ENCODE measurements around the gene ADPRS. TPM values are rescaled to one million over a fixed set of nuclear protein-coding genes. Genes with fewer than 3 reads are reported as not detected.

Gene ADPRS
- total and polyA plus RNA-seq, 2 experiments from 2014 or later: 22.6 to 46.6 TPM

DNA sequence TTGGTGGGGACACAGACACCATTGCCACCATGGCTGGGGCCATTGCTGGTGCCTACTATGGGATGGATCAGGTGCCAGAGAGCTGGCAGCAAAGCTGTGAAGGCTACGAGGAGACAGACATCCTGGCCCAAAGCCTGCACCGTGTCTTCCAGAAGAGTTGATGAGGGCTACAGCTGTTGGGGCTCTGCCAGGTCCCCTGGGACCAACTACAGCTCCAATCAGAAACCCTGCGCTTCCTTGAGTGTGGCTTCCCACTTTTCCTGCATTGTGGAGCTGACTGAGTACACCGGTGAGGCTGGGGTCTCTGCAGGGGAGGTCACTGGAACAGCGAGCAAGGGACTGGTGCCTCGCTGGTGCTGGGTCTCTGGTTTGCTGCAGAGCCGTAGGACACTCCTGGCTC lies 4.5 kb downstream of the ADPRS start (continued):
- TF ChIP-seq CTCF (conservative IDR thresholded peaks at IDR 0.05; ENCODE audit: low read depth in 2 of 2) (no peak), ZNF462 (CRISPR knock-in tag; IDR thresholded peaks at IDR 0.05) (no peak), JUNB (IDR thresholded peaks at IDR 0.05; ENCODE audit: unreplicated experiment) (no peak), ZNF331 (CRISPR knock-in tag; IDR thresholded peaks at IDR 0.05; ENCODE audit: low read depth) (no peak), NANOG (IDR thresholded peaks at IDR 0.05; ENCODE audit: borderline replicate concordance) (no peak)

DNA sequence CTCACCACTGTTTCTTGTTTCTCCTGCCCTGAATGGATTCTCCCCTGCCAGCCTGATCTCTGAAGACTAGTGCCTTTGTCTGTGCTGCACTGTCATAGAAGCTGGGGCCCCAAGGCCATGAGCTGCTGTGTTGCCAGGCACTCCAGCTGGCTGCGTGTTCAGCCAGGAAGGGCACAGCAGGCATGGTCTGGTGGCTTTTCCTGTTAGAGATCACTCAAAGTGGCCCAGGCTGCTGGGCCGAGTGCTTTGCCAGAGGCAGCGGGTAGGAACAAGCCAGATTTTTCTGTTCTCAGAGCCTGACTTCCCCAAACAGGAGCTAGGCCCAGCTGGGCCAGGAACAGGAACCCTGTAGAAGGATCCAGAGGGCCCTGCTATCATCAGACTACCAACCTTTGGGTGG lies 5.2 kb downstream of the ADPRS start:
- H3K4me3 ChIP-seq: no peak overlapping the region
- H3K36me3 ChIP-seq (ENCODE audit: insufficient read depth): peaks cover 13% of the 10 kb centered on the region; the same call in 1 of the 2 replicates
- H3K27ac ChIP-seq (ENCODE audit: low read depth): no peak overlapping the region
- no peaks in the 10 kb centered on the region for H3K9me2 ChIP-seq (ENCODE audit: insufficient read depth)
- no peak for ATAC-seq
- peaks cover 6% of the 10 kb centered on the region for H3K4me1 ChIP-seq (ENCODE audit: insufficient read depth)
- H3K4me2 ChIP-seq: no peak overlapping the region
- no peak for DNase-seq (ENCODE audit: low spot score)
- Mint-ChIP-seq H3K9me3 (no peaks in the 10 kb centered on the region; the same call in 2 of the 3 replicates), H3K4me3 (no peak overlapping the region), H3K27ac (no peak overlapping the region), H3K36me3 (ENCODE audit: low read depth) (peaks cover 31% of the 10 kb centered on the region), H3K27me3 (ENCODE audit: insufficient read depth, low read depth, poor library complexity) (peaks cover 3% of the 10 kb centered on the region), H3K4me1 (peaks cover 23% of the 10 kb centered on the region)
- H4K20me1 ChIP-seq (replicated peaks; ENCODE audit: insufficient read depth): peaks cover 3% of the 10 kb centered on the region; the same call in 1 of the 2 replicates
- 0 out of 2 replicates have a peak, but pooled peaks cover 16% of the 10 kb centered on the region for H3F3A ChIP-seq (replicated peaks; ENCODE audit: low read depth)
- no peak overlapping the region for H2AFZ ChIP-seq
- H3K79me2 ChIP-seq (replicated peaks; ENCODE audit: insufficient read depth): peaks cover 13% of the 10 kb centered on the region
- TF ChIP-seq, protein P1, sequence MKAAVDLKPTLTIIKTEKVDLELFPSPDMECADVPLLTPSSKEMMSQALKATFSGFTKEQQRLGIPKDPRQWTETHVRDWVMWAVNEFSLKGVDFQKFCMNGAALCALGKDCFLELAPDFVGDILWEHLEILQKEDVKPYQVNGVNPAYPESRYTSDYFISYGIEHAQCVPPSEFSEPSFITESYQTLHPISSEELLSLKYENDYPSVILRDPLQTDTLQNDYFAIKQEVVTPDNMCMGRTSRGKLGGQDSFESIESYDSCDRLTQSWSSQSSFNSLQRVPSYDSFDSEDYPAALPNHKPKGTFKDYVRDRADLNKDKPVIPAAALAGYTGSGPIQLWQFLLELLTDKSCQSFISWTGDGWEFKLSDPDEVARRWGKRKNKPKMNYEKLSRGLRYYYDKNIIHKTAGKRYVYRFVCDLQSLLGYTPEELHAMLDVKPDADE (IDR thresholded peaks at IDR 0.05): no peak
- no peaks in the 10 kb centered on the region for H3K27me3 ChIP-seq (ENCODE audit: insufficient read depth)

All from GM23338 (cell line).